HG02642 (cell line): ENCODE measurements around the gene ARHGEF4.
"Not testable (repeated sequence)": the region's sequence is repeated elsewhere in the genome, so short reads cannot be mapped to it uniquely, and the experiment has no call there.

Source experiments
- ATAC-seq: cut with Tn5 transposase; IDR thresholded peaks from one replicate; pipeline ENCODE4 v1.9.1; 2021; ENCODE audit warnings: mild to moderate bottlenecking; ENCODE audit not compliant: unreplicated experiment, poor library complexity

The ARHGEF4 gene

DNA sequence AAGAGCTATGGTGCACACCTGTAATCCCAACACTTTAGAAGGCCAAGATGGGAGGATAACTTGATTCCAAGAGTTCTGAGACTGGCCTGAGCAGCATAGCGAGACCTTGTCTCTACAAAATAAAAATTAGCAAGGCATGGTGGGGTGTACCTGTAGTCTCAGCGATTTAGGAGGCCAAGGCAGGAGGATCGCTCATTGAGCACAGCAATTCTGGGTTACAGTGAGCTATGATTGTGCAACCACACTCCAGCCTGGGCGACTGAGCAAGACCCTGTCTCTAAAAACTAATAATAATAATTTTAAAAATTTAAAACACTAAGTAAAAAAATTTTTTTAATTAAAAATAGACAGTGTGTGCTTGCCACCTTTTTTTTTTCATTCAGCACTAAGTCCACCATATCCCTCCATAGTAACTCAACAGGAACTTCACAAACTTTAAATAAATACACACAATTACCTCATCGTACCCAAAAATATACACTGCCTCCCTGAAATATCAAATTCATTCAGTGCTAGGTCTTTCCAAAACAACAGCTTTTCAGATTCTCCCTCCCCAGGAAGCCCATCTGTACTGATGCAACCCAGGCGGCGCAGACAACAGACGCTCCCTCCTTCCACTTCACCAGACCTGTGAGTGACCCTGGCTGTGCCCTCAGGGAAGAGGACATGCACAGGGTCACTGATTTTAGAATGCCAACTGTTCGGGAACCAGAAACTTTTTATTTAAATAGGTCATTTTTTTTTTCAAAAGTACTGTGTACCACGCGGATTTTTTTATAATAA lies 227.0 kb downstream of the ARHGEF4 start:
- no peak for ATAC-seq

GRCh38 chr2:131064589-131065512 lies 228.1 kb downstream of the ARHGEF4 start:
- no peak for ATAC-seq

GRCh38 chr2:131067465-131068125 lies 230.9 kb downstream of the ARHGEF4 start:
- ATAC-seq = no peak

GRCh38 chr2:131068172-131068571 lies 231.5 kb downstream of the ARHGEF4 start:
- ATAC-seq = not testable (repeated sequence)

- ATAC-seq = not testable (repeated sequence)
These were observed 238.9 kb downstream of the ARHGEF4 start for GRCh38 chr2:131075578-131075977.

DNA sequence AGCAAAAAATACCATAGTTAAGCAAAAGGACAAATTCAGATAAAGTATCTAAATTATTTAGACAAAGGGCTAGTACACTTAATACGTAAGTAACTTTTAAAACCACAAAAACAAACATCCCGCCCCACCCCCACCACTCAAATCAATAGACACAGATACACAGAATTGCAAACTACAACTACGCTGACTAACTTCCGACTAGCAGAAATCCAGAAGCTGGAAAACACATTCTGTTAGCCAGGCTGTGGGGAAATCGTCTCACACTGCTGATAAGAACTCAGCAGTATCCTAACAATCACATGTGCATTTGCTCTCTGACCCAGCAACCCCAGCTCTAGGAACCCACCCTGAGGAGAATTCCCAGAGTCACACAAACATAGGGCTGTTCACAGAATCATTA lies 240.0 kb downstream of the ARHGEF4 start:
- no peak for ATAC-seq

DNA sequence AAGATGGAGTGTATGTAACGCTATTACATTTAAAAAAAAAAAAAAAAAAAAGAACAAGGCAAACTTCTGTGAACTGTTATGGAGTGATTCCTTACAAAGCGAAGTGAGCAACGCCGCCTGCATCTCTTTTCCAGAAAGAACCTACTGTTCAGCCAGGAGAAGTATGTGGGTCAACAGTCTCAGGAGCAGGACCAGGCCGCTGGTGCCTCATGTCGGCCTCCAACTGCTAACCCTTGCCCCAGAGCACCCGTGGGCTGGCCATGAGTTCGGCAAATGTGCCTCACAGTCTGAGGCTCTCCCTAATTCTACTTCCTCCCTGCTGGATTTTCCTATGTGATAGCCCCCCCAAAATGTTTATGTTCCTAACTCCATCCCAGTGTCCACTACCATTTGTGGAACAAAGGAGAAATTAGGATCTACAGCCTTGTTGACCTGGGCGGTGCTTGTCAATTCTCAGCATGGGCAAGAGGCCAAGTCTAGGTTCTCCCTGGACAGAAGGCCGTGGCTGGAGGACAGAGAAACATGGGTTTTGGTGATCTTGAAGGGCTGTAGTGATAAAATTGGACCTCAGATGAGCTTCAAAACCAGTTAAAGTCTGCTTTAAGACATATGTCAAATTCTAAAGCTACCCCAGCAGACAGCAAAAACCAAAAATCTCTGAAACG lies 240.6 kb downstream of the ARHGEF4 start:
- no peak for ATAC-seq

DNA sequence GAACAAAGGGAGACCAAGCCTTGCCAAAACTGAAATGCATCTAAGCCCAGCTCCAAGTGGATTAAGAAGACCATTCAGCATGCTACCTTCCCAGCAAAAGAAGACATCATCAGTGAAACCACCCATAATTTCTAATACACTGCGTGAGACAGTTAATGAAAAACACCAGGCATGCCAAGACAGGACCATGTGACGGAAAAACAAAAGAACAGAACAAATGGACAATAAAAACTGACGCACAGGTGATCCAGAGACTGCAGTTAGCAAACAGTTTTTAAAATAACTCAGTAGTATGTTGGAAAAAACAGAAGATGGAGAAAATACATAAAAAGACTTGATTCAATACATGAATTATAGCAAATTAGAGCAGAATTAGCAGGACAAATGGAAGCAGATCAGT lies 241.3 kb downstream of the ARHGEF4 start:
- ATAC-seq = no peak

DNA sequence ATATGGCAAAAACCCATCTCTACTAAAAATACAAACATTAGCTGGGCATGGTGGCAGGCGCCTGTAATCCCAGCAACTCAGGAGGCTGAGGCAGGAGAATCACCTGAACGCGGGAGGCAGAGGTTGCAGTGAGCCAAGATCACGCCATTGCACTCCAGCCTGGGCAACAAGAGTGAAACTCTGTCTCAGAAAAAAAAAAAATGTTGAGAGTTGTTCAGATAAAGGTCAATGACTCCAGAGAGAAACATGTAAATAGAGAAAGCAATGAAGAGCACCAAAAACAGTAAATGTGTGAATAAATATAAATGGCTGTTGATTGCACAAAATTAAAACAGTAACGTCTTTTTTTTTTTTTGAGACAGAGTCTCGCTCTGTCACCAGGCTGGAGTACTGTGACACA lies 243.2 kb downstream of the ARHGEF4 start:
- not testable (repeated sequence) for ATAC-seq

- ATAC-seq = no peak
These were observed 244.5 kb downstream of the ARHGEF4 start for GRCh38 chr2:131081190-131081589.

- ATAC-seq = no peak
These were observed 248.9 kb downstream of the ARHGEF4 start for GRCh38 chr2:131085646-131086045.

GRCh38 chr2:131092458-131093005 lies 255.8 kb downstream of the ARHGEF4 start:
- no peak for ATAC-seq

DNA sequence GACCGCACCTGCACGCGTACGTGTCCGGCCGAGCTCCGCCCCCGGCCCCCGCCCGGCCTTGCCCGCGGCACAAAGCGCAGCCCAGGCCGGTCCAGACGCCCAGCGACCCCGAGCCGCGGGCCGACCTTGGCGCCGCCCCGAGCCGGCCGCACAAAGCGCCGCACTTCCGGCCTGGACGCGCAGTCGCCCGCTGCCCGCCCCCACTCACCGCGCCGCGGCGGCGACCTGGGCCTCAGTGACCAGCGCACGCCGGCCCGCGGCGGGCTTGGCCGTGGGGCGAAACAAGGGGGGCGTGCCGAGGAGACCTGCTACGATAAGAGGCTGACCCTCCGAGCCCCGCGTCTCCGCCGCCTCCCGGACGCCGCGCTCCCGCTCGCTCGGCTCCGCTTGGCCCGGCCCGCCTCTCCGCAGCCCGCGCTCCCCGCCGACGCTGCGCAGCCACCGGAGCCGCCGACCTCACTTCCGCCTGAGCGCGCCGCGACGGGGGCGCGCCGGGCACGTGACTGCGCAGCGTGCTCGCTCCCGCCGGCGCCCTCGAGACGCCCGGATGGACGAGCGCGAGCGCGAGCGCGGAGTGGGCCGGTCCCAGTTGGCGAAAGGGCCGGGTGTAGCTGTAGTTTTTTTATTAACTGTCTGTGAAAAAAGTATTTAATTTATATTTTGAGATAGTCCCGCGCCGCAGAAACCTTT lies 256.4 kb downstream of the ARHGEF4 start, which contains the start of gene FAM168B:
Gene FAM168B (minus strand): TSS at position 455 of the 690 bp plus-strand sequence. CDS start 10,814 bp downstream, outside the sequence.
- ATAC-seq = peak; percentile 88

DNA sequence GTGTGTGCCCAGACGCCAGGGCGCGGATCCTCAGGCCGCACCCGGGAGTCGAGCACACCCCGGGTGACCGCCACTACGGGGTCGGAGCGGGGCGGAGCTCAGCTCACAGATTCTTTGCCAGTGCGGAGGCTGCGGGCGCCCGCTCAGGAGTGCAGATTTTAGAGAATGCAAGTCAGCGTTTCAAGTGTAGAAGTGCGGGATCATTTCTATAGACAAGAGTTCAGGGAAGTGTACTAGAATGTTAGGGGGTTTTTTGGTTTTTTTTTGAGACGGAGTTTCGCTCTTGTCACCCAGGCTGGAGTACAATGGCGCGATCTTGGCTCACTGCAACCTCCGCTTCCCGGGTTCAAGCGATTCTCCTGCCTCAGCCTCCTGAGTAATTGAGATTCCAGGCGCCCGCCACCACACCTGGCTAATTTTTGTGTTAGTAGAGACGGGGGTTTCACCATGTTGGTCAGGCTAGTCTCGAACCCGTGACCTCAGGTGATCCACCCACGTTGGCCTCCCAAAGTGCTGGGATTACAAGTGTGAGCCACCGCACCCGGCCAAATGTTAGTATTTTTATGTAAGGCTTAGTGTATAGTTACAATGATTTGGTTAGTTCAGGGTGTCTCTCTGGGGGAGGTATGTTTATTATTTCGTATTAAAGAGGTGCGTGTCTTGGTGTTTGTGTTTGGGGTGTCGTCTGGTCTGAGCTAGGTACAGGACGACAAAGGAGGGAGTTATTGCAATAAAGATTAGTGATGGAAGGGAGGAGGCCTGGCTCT lies 257.2 kb downstream of the ARHGEF4 start:
- peak; percentile 72 for ATAC-seq

DNA sequence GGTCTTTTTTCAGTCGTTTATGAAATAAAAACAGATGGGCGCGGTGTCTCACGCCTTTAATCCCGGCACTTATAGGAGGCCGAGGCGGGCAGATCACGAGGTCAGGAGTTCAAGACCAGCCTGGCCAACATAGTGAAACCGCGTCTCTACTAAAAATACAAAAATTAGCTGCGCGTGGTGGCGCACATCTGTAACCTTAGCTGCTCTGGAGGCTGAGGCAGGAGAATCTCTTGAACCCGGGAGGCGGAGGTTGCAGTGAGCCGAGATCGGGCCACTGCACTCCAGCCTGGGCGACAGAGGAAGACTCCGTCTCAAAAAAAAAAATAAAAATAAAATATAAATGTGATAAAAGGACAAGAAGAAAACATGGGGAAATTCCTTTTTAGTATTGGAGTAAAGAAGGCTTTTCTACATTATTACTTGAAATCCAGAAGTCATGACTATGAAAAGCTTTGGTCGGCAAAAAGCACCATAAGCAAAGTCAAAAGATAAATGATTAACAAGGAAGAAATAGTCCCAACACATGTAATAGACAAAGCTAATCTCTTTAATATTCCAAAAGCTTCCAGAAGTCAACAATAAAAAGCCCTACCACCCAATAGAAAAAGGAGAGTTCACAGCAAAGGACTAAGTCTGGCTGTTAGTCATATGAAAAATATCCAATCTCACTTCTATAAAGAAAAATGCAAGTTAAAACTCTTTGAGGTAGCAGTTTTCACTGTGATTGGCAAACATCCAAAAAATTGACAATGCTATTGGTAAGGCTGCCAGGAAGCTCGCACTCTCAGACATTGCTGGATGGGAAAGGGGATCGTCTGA lies 258.0 kb downstream of the ARHGEF4 start:
- no peak for ATAC-seq
